Caco-2 (cell line): ENCODE data around the gene SRPK2. TPM values are rescaled to one million over a fixed set of nuclear protein-coding genes. Genes with fewer than 3 reads are reported as not detected.

Experiments used
- BruUV-seq: library from RNA; stranded (reverse); fragments of 400-500 nt; replicated peaks from 2 replicates; lab custom pipeline; 2021; lab: Mats Ljungman, UMichigan
- CTCF ChIA-PET: fragments of 300-600 bp; sonication (Branson Sonifier 250); formaldehyde crosslinking; loops from one replicate; lab custom pipeline; 2022; ENCODE audit warnings: antibody characterized with exemption; lab: Charles Lee
- POLR2A ChIA-PET: fragments of 300-600 bp; sonication (Branson Sonifier 250); formaldehyde crosslinking; loops from one replicate; lab custom pipeline; 2022; ENCODE audit warnings: antibody characterized with exemption; lab: Charles Lee
- DNase-seq, 2 experiments: peaks; one replicate each; pipeline versions ENCODE4 v3.0.0 to v3.0.0-alpha.2; 2020 to 2022
- H3K27me3 ChIP-seq: replicated peaks from 2 replicates; pipeline ENCODE4 v1.6.0; 2011; ENCODE audit warnings: low read length; ENCODE audit not compliant: control insufficient read depth, insufficient read depth
- H3K36me3 ChIP-seq: 2 replicates; pipeline ENCODE4 v1.5.1; 2011; ENCODE audit warnings: low read length; ENCODE audit not compliant: control insufficient read depth, insufficient read depth
- H3K4me1 ChIP-seq: fragments of 250-450 bp; sonication (Bioruptor Pico); 2 replicates; pipeline ENCODE4 v1.5.1; 2020; ENCODE audit warnings: mild to moderate bottlenecking
- H3K4me3 ChIP-seq: 2 replicates; pipeline ENCODE4 v1.5.1; 2011; ENCODE audit warnings: low read depth, mild to moderate bottlenecking, control low read depth, low read length
- H3K9me3 ChIP-seq: fragments of 250-450 bp; sonication (Bioruptor Pico); 2 replicates; pipeline ENCODE4 v1.5.1; 2020; ENCODE audit warnings: mild to moderate bottlenecking, moderate library complexity
- H3K27ac Mint-ChIP-seq: one replicate; pipeline ENCODE4 v1.8.0; 2022; ENCODE audit warnings: mixed read lengths; ENCODE audit not compliant: unreplicated experiment
- H3K27me3 Mint-ChIP-seq: one replicate; pipeline ENCODE4 v1.8.0; 2022; ENCODE audit warnings: mixed read lengths; ENCODE audit not compliant: insufficient read depth, unreplicated experiment
- H3K36me3 Mint-ChIP-seq: one replicate; pipeline ENCODE4 v1.8.0; 2022; ENCODE audit warnings: mild to moderate bottlenecking, mixed read lengths; ENCODE audit not compliant: insufficient read depth, unreplicated experiment
- H3K4me1 Mint-ChIP-seq: one replicate; pipeline ENCODE4 v1.8.0; 2022; ENCODE audit warnings: low read depth, mixed read lengths; ENCODE audit not compliant: unreplicated experiment
- H3K4me3 Mint-ChIP-seq: one replicate; pipeline ENCODE4 v1.8.0; 2022; ENCODE audit warnings: mild to moderate bottlenecking, moderate library complexity, mixed read lengths; ENCODE audit not compliant: unreplicated experiment
- H3K9me3 Mint-ChIP-seq: one replicate; pipeline ENCODE4 v1.8.0; 2022; ENCODE audit warnings: mixed read lengths; ENCODE audit not compliant: unreplicated experiment
- CTCF ChIP-seq, 2 experiments: fragments of 200-600 bp in 1 of 2; IDR thresholded peaks; 1 replicate in 1 of 2; 2 replicates in 1 of 2; pipeline versions ENCODE4 v1.5.1 to v1.8.0; 2011 to 2022; ENCODE audit warnings: antibody characterized with exemption in 1 of 2, control low read depth in 1 of 2, inconsistent platforms in 1 of 2, low read depth in 1 of 2, low read length in 1 of 2, mild to moderate bottlenecking in 1 of 2, moderate library complexity in 1 of 2; ENCODE audit not compliant: insufficient read depth in 1 of 2, severe bottlenecking in 1 of 2, unreplicated experiment in 1 of 2
- intact Hi-C: fragments of 100-400 bp; cut with micrococcal nuclease; formaldehyde crosslinking; loops from one replicate; pipeline ENCODE4 v1.10.0; 2022; ENCODE audit not compliant: unreplicated experiment
- total RNA-seq: library from RNA; stranded (reverse); gene quantifications from 2 replicates; pipeline ENCODE4 v1.2.3, GENCODE V29; 2022

SRPK2 gene
- total RNA-seq, 1 experiment from 2014 or later = 39.9 TPM

GRCh38 chr7:105256761-105257231, 131.9 kb downstream of the SRPK2 start:
- CTCF ChIA-PET = no interaction called here
- Mint-ChIP-seq H3K4me3 (no peak overlapping the region), H3K9me3 (no peaks in the 10 kb centered on the region), H3K27ac (no peak overlapping the region), H3K27me3 (no peaks in the 10 kb centered on the region), H3K36me3 (no peaks in the 10 kb centered on the region), H3K4me1 (no peaks in the 10 kb centered on the region)
- no TSS peak for BruUV-seq
- no peak overlapping the region for H3K4me3 ChIP-seq
- TF ChIP-seq CTCF (IDR thresholded peaks at IDR 0.05; ENCODE audit: insufficient read depth in 1 of 2, low read depth in 1 of 2, low read length in 1 of 2, severe bottlenecking in 1 of 2, unreplicated experiment in 1 of 2) = no peak
- POLR2A ChIA-PET = no interaction called here
- no peaks in the 10 kb centered on the region for H3K36me3 ChIP-seq
- intact Hi-C loops = no loop called here
- no peaks in the 10 kb centered on the region for H3K4me1 ChIP-seq
- H3K27me3 ChIP-seq = no peaks in the 10 kb centered on the region
- H3K9me3 ChIP-seq = no peaks in the 10 kb centered on the region
- no peak for DNase-seq

GRCh38 chr7:105250706-105251105, 138.0 kb downstream of the SRPK2 start:
- CTCF ChIA-PET = no interaction called here
- no peak for TF ChIP-seq CTCF (IDR thresholded peaks at IDR 0.05; ENCODE audit: insufficient read depth in 1 of 2, low read depth in 1 of 2, low read length in 1 of 2, severe bottlenecking in 1 of 2, unreplicated experiment in 1 of 2)
- intact Hi-C loops = no loop called here

GRCh38 chr7:105250239-105250638, 138.5 kb downstream of the SRPK2 start:
- H3K9me3 Mint-ChIP-seq = no peaks in the 10 kb centered on the region
- POLR2A ChIA-PET = no interaction called here
- H3K27ac Mint-ChIP-seq = no peak overlapping the region
- no peak overlapping the region for H3K4me3 Mint-ChIP-seq
- no peaks in the 10 kb centered on the region for H3K27me3 Mint-ChIP-seq
- Histone ChIP-seq H3K4me3 (no peak overlapping the region), H3K9me3 (no peaks in the 10 kb centered on the region), H3K36me3 (no peaks in the 10 kb centered on the region), H3K4me1 (no peaks in the 10 kb centered on the region; the same call in 1 of the 2 replicates), H3K27me3 (no peaks in the 10 kb centered on the region)
- intact Hi-C loops = no loop called here
- no peak for TF ChIP-seq CTCF (IDR thresholded peaks at IDR 0.05; ENCODE audit: insufficient read depth in 1 of 2, low read depth in 1 of 2, low read length in 1 of 2, severe bottlenecking in 1 of 2, unreplicated experiment in 1 of 2)
- H3K36me3 Mint-ChIP-seq = no peaks in the 10 kb centered on the region
- BruUV-seq = no TSS peak
- no peaks in the 10 kb centered on the region for H3K4me1 Mint-ChIP-seq
- CTCF ChIA-PET = no interaction called here
- DNase-seq = no peak

More at GRCh38 chr7:105250706-105251105, 138.0 kb downstream of the SRPK2 start:
- Histone ChIP-seq H3K27me3 (no peaks in the 10 kb centered on the region), H3K36me3 (no peaks in the 10 kb centered on the region), H3K4me3 (no peak overlapping the region), H3K9me3 (no peaks in the 10 kb centered on the region), H3K4me1 (no peaks in the 10 kb centered on the region; the same call in 1 of the 2 replicates)
- DNase-seq = no peak
- Mint-ChIP-seq H3K4me3 (no peak overlapping the region), H3K27ac (no peak overlapping the region), H3K27me3 (no peaks in the 10 kb centered on the region), H3K36me3 (no peaks in the 10 kb centered on the region), H3K9me3 (no peaks in the 10 kb centered on the region), H3K4me1 (no peaks in the 10 kb centered on the region)
- no TSS peak for BruUV-seq
- POLR2A ChIA-PET = no interaction called here
